ENCODE measurements around the gene ABHD12. TPM values are rescaled to one million over a fixed set of nuclear protein-coding genes. Genes with fewer than 3 reads are reported as not detected.
A peak's percentile ranks its signal among the peaks of the same experiment; 100 is the strongest.

Gene ABHD12
- total and polyA plus RNA-seq, 2 donors (not counting 1 experiment from before 2014, with no cell fraction given) = 9.6 to 28.3 TPM

DNA sequence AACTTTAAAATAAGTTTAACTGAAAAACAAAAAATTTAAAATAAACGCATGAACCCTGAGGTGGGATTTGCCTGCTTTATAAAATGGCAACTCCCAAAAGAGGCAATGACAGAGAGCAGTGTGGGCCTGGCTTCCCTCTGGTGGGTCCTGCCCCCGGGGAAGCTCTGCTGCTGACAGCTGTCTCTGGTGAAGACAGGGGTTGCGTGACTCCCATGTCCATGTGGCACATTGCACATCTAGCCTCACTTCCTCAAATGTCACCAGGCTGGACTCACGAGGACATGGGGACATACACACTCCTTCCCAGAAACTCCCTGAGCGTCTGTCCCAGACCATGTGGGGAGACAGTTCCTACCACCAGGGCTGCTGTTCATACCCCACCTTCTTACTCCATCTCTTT is 66.2 kb downstream of the ABHD12 start:
- H3K27ac ChIP-seq (ENCODE audit: low read length in 2 of 2) = no peak overlapping the region
- POLR2A ChIA-PET = no interaction called here
- H3K27ac Mint-ChIP-seq = peak overlapping the region; percentile 26
- H3K9ac ChIP-seq (ENCODE audit: low read length) = no peak overlapping the region
- no peak overlapping the region for H3K4me3 ChIP-seq (ENCODE audit: control extremely low read depth in 1 of 5, extremely low read depth in 1 of 5, insufficient read depth in 1 of 5, low read depth in 2 of 5, low read length in 4 of 5)
- DNase-seq (no peak), ATAC-seq (ENCODE audit: low read depth) (no peak)
- H3K4me1 Mint-ChIP-seq = peaks cover 21% of the 10 kb centered on the region
- peaks cover 23% of the 10 kb centered on the region for H3K79me2 ChIP-seq (ENCODE audit: control insufficient read depth, insufficient read depth, low read length)
- peaks cover 1 to 6% of the 10 kb centered on the region in 2 experiments for H3K36me3 ChIP-seq (replicated peaks in 1 of 2; ENCODE audit: control extremely low read depth in 1 of 2, control insufficient read depth in 1 of 2, extremely low read depth in 1 of 2, insufficient read depth in 2 of 2, low read length in 1 of 2)
- H3K4me2 ChIP-seq (replicated peaks; ENCODE audit: low read depth, low read length, poor library complexity, severe bottlenecking) = no peak overlapping the region
- intact Hi-C loops (cut with micrococcal nuclease) = no loop called here
- no peaks in the 10 kb centered on the region for H3K9me3 Mint-ChIP-seq (ENCODE audit: insufficient read depth)
- CTCF ChIA-PET = no interaction called here
- H3K9me3 ChIP-seq (ENCODE audit: control extremely low read depth in 1 of 3, control insufficient read depth in 2 of 3, insufficient read depth in 1 of 3, low read length in 2 of 3) = no peaks in the 10 kb centered on the region
- peaks cover 2 to 5% of the 10 kb centered on the region in 2 donors for H3K4me1 ChIP-seq (ENCODE audit: control insufficient read depth in 2 of 2, insufficient read depth in 2 of 2, low read length in 2 of 2)
- H3K27me3 ChIP-seq (replicated peaks in 1 of 4; ENCODE audit: control extremely low read depth in 1 of 4, control insufficient read depth in 3 of 4, insufficient read depth in 4 of 4, low read length in 3 of 4) = no peaks in the 10 kb centered on the region
- no peak overlapping the region for H2AFZ ChIP-seq (ENCODE audit: insufficient read depth, low read depth, low read length, poor library complexity, severe bottlenecking)
- 61% methylated on average over 5 of the region's 5 CpGs for WGBS (ENCODE audit: insufficient coverage)
- H3K27me3 Mint-ChIP-seq = no peaks in the 10 kb centered on the region
- no peak overlapping the region for H3K4me3 Mint-ChIP-seq
- TF ChIP-seq CTCF (IDR thresholded peaks at IDR 0.05) (no peak), EZH2 (IDR thresholded peaks at IDR 0.05; ENCODE audit: borderline replicate concordance, insufficient read depth, low read depth, low read length, poor library complexity, severe bottlenecking) (no peak)
- no peaks in the 10 kb centered on the region for H4K20me1 ChIP-seq (ENCODE audit: control insufficient read depth, insufficient read depth, low read length, poor library complexity, severe bottlenecking)

DNA sequence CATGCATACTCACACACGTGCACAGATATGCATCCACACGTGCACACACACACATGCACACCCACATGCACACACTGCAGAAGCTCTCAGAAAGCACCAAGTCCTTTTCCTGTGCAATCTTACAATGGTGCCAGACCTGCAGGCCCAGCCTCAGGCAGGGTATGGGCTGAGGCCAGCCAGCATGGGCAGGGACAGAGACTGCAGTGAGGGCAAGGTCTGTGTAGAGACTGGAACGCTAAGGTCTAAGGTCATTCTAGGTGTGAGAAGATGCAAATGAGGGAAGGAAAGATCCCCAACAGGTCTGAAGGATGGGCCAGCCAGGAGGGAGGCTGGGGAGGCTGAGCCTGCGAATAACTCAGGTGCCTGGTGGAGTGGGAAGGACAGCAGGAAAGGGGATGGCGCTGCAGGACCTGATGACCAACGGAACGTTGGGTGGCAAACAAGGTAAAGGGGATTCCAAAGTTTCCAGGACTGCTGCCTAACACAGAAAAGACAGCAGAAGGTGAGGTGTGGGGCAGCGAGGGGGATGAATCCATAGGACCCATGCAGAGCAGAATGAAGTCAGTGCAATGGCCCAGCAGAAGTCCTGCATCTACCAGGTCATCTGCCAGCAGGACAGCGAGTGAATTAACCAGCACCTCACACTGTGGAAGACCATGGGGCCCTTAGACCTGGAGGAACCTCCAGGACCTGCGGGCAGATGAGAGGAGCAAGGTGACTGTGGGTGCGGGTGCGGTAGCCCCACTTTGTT is 67.0 kb downstream of the ABHD12 start:
- Mint-ChIP-seq H3K4me3 (no peak overlapping the region), H3K27ac (peak overlapping the region; percentile 53), H3K27me3 (no peaks in the 10 kb centered on the region), H3K4me1 (peaks cover 28% of the 10 kb centered on the region), H3K9me3 (ENCODE audit: insufficient read depth) (no peaks in the 10 kb centered on the region)
- H3K9me3 ChIP-seq (ENCODE audit: control extremely low read depth in 1 of 3, control insufficient read depth in 2 of 3, insufficient read depth in 1 of 3, low read length in 2 of 3) = no peaks in the 10 kb centered on the region
- H2AFZ ChIP-seq (ENCODE audit: insufficient read depth, low read depth, low read length, poor library complexity, severe bottlenecking) = no peak overlapping the region
- CTCF ChIA-PET = no interaction called here
- no peaks in the 10 kb centered on the region for H3K27me3 ChIP-seq (replicated peaks in 1 of 4; ENCODE audit: control extremely low read depth in 1 of 4, control insufficient read depth in 3 of 4, insufficient read depth in 4 of 4, low read length in 3 of 4)
- WGBS (ENCODE audit: insufficient coverage) = 98% methylated on average over 7 of the region's 12 CpGs
- peaks cover 16% of the 10 kb centered on the region for H3K79me2 ChIP-seq (ENCODE audit: control insufficient read depth, insufficient read depth, low read length)
- POLR2A ChIA-PET = no interaction called here
- DNase-seq = no peak
- no peak for TF ChIP-seq EZH2 (IDR thresholded peaks at IDR 0.05; ENCODE audit: borderline replicate concordance, insufficient read depth, low read depth, low read length, poor library complexity, severe bottlenecking)
- TF ChIP-seq CTCF (IDR thresholded peaks at IDR 0.05) = no peak
- H3K4me3 ChIP-seq (ENCODE audit: control extremely low read depth in 1 of 5, extremely low read depth in 1 of 5, insufficient read depth in 1 of 5, low read depth in 2 of 5, low read length in 4 of 5) = no peak overlapping the region
- peaks cover 9 to 12% of the 10 kb centered on the region in 2 donors for H3K4me1 ChIP-seq (ENCODE audit: control insufficient read depth in 2 of 2, insufficient read depth in 2 of 2, low read length in 2 of 2)
- H3K36me3 ChIP-seq (replicated peaks in 1 of 2; ENCODE audit: control extremely low read depth in 1 of 2, control insufficient read depth in 1 of 2, extremely low read depth in 1 of 2, insufficient read depth in 2 of 2, low read length in 1 of 2) = peaks cover 1 to 6% of the 10 kb centered on the region in 2 experiments
- no peak overlapping the region for H3K4me2 ChIP-seq (replicated peaks; ENCODE audit: low read depth, low read length, poor library complexity, severe bottlenecking)
- intact Hi-C loops (cut with micrococcal nuclease) = no loop called here
- no peak overlapping the region for H3K9ac ChIP-seq (ENCODE audit: low read length)
- ATAC-seq (ENCODE audit: low read depth) = no peak
- H4K20me1 ChIP-seq (ENCODE audit: control insufficient read depth, insufficient read depth, low read length, poor library complexity, severe bottlenecking) = no peaks in the 10 kb centered on the region
- no peak overlapping the region for H3K27ac ChIP-seq (ENCODE audit: low read length in 2 of 2)
